Trophoblast cell (in vitro differentiated cells and primary cell): ENCODE measurements around the gene SUSD4.

Source experiments
- DNase-seq, 2 donors: peaks; one replicate each; pipeline ENCODE4 v3.0.0-alpha.2; 2016
- H2AFZ ChIP-seq: 2 replicates; pipeline ENCODE4 v1.6.1; 2013; ENCODE audit warnings: low read length, moderate library complexity, mild to moderate bottlenecking; ENCODE audit not compliant: insufficient read depth, poor library complexity
- H2AK5ac ChIP-seq: 2 replicates; pipeline ENCODE4 v1.6.1; 2013; ENCODE audit warnings: mild to moderate bottlenecking, low read length
- H2BK120ac ChIP-seq: 2 replicates; pipeline ENCODE4 v1.6.1; 2013; ENCODE audit warnings: low read length, mild to moderate bottlenecking, moderate library complexity; ENCODE audit not compliant: insufficient read depth, poor library complexity
- H2BK12ac ChIP-seq: 2 replicates; pipeline ENCODE4 v1.6.1; 2013; ENCODE audit warnings: mild to moderate bottlenecking, low read length, moderate library complexity
- H2BK5ac ChIP-seq: 2 replicates; pipeline ENCODE4 v1.6.1; 2013; ENCODE audit warnings: low read length, low read depth, moderate library complexity, mild to moderate bottlenecking; ENCODE audit not compliant: poor library complexity
- H3K14ac ChIP-seq: 2 replicates; pipeline ENCODE4 v1.6.1; 2013; ENCODE audit warnings: mild to moderate bottlenecking, low read length
- H3K18ac ChIP-seq: 2 replicates; pipeline ENCODE4 v1.6.1; 2013; ENCODE audit warnings: mild to moderate bottlenecking, low read length
- H3K23ac ChIP-seq: 2 replicates; pipeline ENCODE4 v1.6.1; 2013; ENCODE audit warnings: low read length
- H3K27ac ChIP-seq: 2 replicates; pipeline ENCODE4 v1.5.1; 2013; ENCODE audit warnings: low read depth, mild to moderate bottlenecking, inconsistent platforms, low read length, moderate library complexity
- H3K27me3 ChIP-seq: 2 replicates; pipeline ENCODE4 v1.6.1; 2013; ENCODE audit warnings: inconsistent platforms, mild to moderate bottlenecking, low read length, moderate library complexity; ENCODE audit not compliant: insufficient read depth
- H3K36me3 ChIP-seq, 2 experiments: 1 replicate in 1 of 2; 2 replicates in 1 of 2; pipeline ENCODE4 v1.6.1; 2013; ENCODE audit warnings: low read length in 2 of 2, mild to moderate bottlenecking in 2 of 2, moderate library complexity in 1 of 2; ENCODE audit not compliant: insufficient read depth in 2 of 2, control insufficient read depth in 1 of 2
- H3K4ac ChIP-seq: 2 replicates; pipeline ENCODE4 v1.6.1; 2013; ENCODE audit warnings: low read depth, mild to moderate bottlenecking, low read length, moderate library complexity
- H3K4me1 ChIP-seq, 2 experiments: 1 replicate in 1 of 2; 2 replicates in 1 of 2; pipeline ENCODE4 v1.6.1; 2013; ENCODE audit warnings: low read length in 2 of 2, mild to moderate bottlenecking in 2 of 2, moderate library complexity in 1 of 2; ENCODE audit not compliant: insufficient read depth in 2 of 2, control insufficient read depth in 1 of 2
- H3K4me2 ChIP-seq: 2 replicates; pipeline ENCODE4 v1.6.1; 2013; ENCODE audit warnings: inconsistent platforms, mild to moderate bottlenecking, low read length, moderate library complexity
- H3K4me3 ChIP-seq: 2 replicates; pipeline ENCODE4 v1.5.1; 2013; ENCODE audit warnings: mild to moderate bottlenecking, low read depth, low read length, inconsistent platforms
- H3K79me1 ChIP-seq: one replicate; pipeline ENCODE4 v1.6.1; 2013; ENCODE audit warnings: low read length
- H3K79me2 ChIP-seq: 2 replicates; pipeline ENCODE4 v1.6.1; 2013; ENCODE audit warnings: low read length, mild to moderate bottlenecking; ENCODE audit not compliant: control insufficient read depth, insufficient read depth, poor library complexity
- H3K9ac ChIP-seq: 2 replicates; pipeline ENCODE4 v1.6.1; 2013; ENCODE audit warnings: mild to moderate bottlenecking, low read length
- H3K9me3 ChIP-seq: 2 replicates; pipeline ENCODE4 v1.6.1; 2013; ENCODE audit warnings: low read depth, mild to moderate bottlenecking, control low read depth, inconsistent platforms, low read length; ENCODE audit not compliant: insufficient read depth
- H4K12ac ChIP-seq: 2 replicates; pipeline ENCODE4 v1.6.1; 2013; ENCODE audit warnings: low read depth, mild to moderate bottlenecking, low read length, moderate library complexity
- H4K8ac ChIP-seq: 2 replicates; pipeline ENCODE4 v1.6.1; 2013; ENCODE audit warnings: low read depth, mild to moderate bottlenecking, low read length, moderate library complexity
- H4K91ac ChIP-seq: one replicate; pipeline ENCODE4 v1.6.1; 2013; ENCODE audit warnings: low read depth, mild to moderate bottlenecking, low read length, moderate library complexity
- WGBS: extraction: QIAGEN DNeasy Blood & Tissue Kit; methylation state at CpG from one replicate; pipeline ENCODE4 v1.1.7; 2013; ENCODE audit warnings: missing lambda C conversion rate; ENCODE audit not compliant: insufficient read length, insufficient coverage; ENCODE audit errors: extremely low coverage; 5-methylcytosine and 5-hydroxymethylcytosine counted together

Gene SUSD4

GRCh38 chr1:223308136-223308535 is 55.8 kb downstream of the SUSD4 start:
- Histone ChIP-seq H2AFZ (no peak overlapping the region), H3K4me1 (no peaks in the 10 kb centered on the region), H2BK12ac (no peak overlapping the region), H3K79me2 (no peaks in the 10 kb centered on the region), H3K23ac (no peak overlapping the region), H3K27me3 (no peaks in the 10 kb centered on the region), H2BK5ac (no peak overlapping the region), H3K36me3 (no peaks in the 10 kb centered on the region), H3K9ac (no peak overlapping the region), H3K4ac (no peak overlapping the region), H3K9me3 (peaks cover 3% of the 10 kb centered on the region), H3K4me3 (no peak overlapping the region), H4K12ac (no peak overlapping the region), H3K27ac (no peak overlapping the region), H4K91ac (no peak overlapping the region), H3K79me1 (no peaks in the 10 kb centered on the region), H3K14ac (no peak overlapping the region), H3K4me2 (no peak overlapping the region), H4K8ac (no peak overlapping the region), H2BK120ac (no peak overlapping the region), H3K18ac (no peak overlapping the region), H2AK5ac (no peak overlapping the region)
- WGBS: no CpG with 5 or more reads among the region's 2 CpGs
- DNase-seq: no peak

GRCh38 chr1:223307544-223307943 is 56.4 kb downstream of the SUSD4 start:
- H3K4me3 ChIP-seq: no peak overlapping the region
- DNase-seq: no peak
- no peak overlapping the region for H3K18ac ChIP-seq
- no peak overlapping the region for H3K9ac ChIP-seq
- no CpG with 5 or more reads among the region's 5 CpGs for WGBS
- H4K12ac ChIP-seq: no peak overlapping the region
- no peaks in the 10 kb centered on the region for H3K36me3 ChIP-seq
- H3K4me1 ChIP-seq: no peaks in the 10 kb centered on the region
- H2BK120ac ChIP-seq: no peak overlapping the region
- H3K27me3 ChIP-seq: no peaks in the 10 kb centered on the region
- H3K4ac ChIP-seq: no peak overlapping the region
- no peak overlapping the region for H2AK5ac ChIP-seq
- no peak overlapping the region for H4K8ac ChIP-seq
- H4K91ac ChIP-seq: no peak overlapping the region
- no peak overlapping the region for H3K4me2 ChIP-seq
- H2BK5ac ChIP-seq: no peak overlapping the region
- no peak overlapping the region for H3K14ac ChIP-seq
- no peaks in the 10 kb centered on the region for H3K79me1 ChIP-seq
- H2BK12ac ChIP-seq: no peak overlapping the region
- H3K27ac ChIP-seq: no peak overlapping the region
- no peaks in the 10 kb centered on the region for H3K79me2 ChIP-seq
- H3K9me3 ChIP-seq: peaks cover 4% of the 10 kb centered on the region
- no peak overlapping the region for H3K23ac ChIP-seq
- H2AFZ ChIP-seq: no peak overlapping the region

- no peak overlapping the region for H4K12ac ChIP-seq
- peaks cover 7% of the 10 kb centered on the region for H3K9me3 ChIP-seq
- no peak overlapping the region for H3K27ac ChIP-seq
- H2AK5ac ChIP-seq: no peak overlapping the region
- WGBS: no CpG with 5 or more reads among the region's 1 CpG
- no peak overlapping the region for H3K23ac ChIP-seq
- H3K4me2 ChIP-seq: no peak overlapping the region
- H3K27me3 ChIP-seq: no peaks in the 10 kb centered on the region
- no peak overlapping the region for H2BK120ac ChIP-seq
- no peak overlapping the region for H3K9ac ChIP-seq
- no peak overlapping the region for H3K18ac ChIP-seq
- H3K4ac ChIP-seq: no peak overlapping the region
- H2BK12ac ChIP-seq: no peak overlapping the region
- no peak for DNase-seq
- H2AFZ ChIP-seq: no peak overlapping the region
- no peak overlapping the region for H3K14ac ChIP-seq
- no peaks in the 10 kb centered on the region for H3K36me3 ChIP-seq
- no peak overlapping the region for H4K91ac ChIP-seq
- no peak overlapping the region for H4K8ac ChIP-seq
- no peaks in the 10 kb centered on the region for H3K79me2 ChIP-seq
- H3K4me1 ChIP-seq: no peaks in the 10 kb centered on the region
- no peak overlapping the region for H2BK5ac ChIP-seq
- H3K79me1 ChIP-seq: no peaks in the 10 kb centered on the region
- H3K4me3 ChIP-seq: no peak overlapping the region
These were observed 59.0 kb downstream of the SUSD4 start for GRCh38 chr1:223304931-223305330.

- Histone ChIP-seq H2BK5ac (no peak overlapping the region), H3K36me3 (no peaks in the 10 kb centered on the region), H4K8ac (no peak overlapping the region), H3K9ac (no peak overlapping the region), H3K27me3 (no peaks in the 10 kb centered on the region), H3K14ac (no peak overlapping the region), H3K79me2 (no peaks in the 10 kb centered on the region), H3K4me2 (no peak overlapping the region), H4K12ac (no peak overlapping the region), H4K91ac (no peak overlapping the region), H2AK5ac (no peak overlapping the region), H3K18ac (no peak overlapping the region), H3K79me1 (no peaks in the 10 kb centered on the region), H2BK12ac (no peak overlapping the region), H2BK120ac (no peak overlapping the region), H3K4ac (no peak overlapping the region), H3K27ac (no peak overlapping the region), H3K9me3 (peaks cover 8% of the 10 kb centered on the region), H3K4me1 (no peaks in the 10 kb centered on the region), H3K23ac (no peak overlapping the region), H3K4me3 (no peak overlapping the region), H2AFZ (no peak overlapping the region)
- no CpG with 5 or more reads among the region's 2 CpGs for WGBS
- DNase-seq: no peak
These were observed 62.6 kb downstream of the SUSD4 start for GRCh38 chr1:223301371-223301770.
